HG02588 (cell line): Measurements from ENCODE around the gene ARHGDIG.
"Not testable (repeated sequence)": the region's sequence is repeated elsewhere in the genome, so short reads cannot be mapped to it uniquely, and the experiment has no call there.

Source experiments
- ATAC-seq: cut with Tn5 transposase; IDR thresholded peaks from one replicate; pipeline ENCODE4 v1.9.1; 2021; ENCODE audit warnings: mild to moderate bottlenecking, moderate library complexity; ENCODE audit not compliant: unreplicated experiment

The ARHGDIG gene

DNA sequence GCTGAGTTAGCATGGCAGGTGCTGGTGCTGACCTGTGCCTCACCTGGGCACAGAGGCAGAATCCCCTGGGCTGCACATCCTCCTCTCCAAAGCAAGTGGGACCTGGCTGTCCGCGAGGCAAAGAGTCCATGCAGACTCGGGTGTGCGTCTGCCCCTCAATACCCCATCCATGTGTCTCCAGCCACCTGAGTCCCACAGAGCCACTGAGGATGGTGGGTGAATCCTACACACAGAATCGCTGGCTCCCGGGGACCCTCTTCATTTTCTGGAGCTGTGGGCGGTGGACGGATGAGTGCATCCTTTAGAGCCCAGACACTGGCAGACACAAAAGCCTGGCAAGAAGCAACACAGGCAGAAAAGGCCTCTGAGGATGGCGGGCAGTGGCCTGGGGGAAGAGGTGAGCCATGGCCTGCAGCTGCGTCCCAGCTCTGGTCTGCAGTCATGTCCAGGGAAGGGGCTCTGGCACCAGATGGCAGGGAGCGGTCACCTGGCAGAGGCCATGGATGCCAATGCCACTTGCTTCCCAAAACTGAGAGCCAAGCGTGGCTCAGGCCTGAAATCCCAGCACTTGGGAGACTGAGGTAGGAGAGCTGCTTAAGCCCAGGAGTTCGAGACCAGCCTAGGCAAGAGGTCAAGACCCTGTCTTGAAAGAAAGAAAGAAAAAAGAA, 42.2 kb downstream of the ARHGDIG start:
- ATAC-seq = no peak

DNA sequence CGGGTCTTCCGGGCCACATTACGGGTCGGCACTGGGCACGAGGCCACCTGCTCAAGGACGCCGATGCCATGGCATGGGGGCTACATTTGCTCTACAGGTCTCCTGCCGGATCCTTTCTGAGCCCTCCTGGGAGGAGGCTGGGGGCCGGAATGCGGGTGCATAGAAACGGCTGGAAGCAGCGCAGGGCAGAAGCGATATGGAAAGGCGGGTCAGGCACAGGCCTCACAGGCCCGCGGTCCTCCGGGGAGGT, 43.7 kb downstream of the ARHGDIG start:
- no peak for ATAC-seq

- no peak for ATAC-seq
These were observed 44.3 kb downstream of the ARHGDIG start for GRCh38 chr16:324451-325334.

DNA sequence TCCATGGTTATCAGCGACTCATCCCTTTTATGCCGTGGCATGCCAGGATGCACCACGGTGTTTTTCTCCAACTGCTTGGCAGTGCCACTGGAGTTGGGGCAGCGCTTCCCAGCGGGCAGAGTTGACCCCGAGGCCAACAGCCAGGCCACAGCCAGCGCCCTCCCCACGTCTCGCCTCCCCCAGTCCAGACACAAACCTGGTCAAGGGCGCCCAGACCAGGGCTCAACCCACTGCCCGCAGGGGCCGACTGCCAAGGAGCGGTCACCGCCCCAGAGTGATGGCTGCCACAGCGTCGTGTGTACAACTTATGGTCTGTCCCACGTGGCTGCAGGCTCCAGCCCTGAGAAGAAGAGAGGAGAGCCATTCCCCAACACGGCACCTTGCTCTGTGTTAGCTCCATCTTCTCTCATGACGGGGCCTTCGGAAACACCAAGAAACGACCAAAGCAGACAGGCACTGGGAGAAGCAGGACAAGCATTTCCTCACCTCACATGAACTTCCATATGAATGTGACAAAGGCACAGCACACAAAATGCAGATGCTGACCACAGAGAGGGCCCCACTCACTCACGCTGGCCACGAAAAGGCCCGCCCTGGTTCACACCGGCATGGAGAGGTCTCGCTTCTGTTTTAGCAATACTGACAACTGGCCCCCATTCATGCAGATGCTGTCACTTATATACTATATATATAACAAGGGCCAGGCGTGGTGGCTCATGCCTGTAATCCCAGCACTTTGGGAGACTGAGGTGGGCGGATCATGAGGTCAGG, 45.2 kb downstream of the ARHGDIG start:
- ATAC-seq = no peak

DNA sequence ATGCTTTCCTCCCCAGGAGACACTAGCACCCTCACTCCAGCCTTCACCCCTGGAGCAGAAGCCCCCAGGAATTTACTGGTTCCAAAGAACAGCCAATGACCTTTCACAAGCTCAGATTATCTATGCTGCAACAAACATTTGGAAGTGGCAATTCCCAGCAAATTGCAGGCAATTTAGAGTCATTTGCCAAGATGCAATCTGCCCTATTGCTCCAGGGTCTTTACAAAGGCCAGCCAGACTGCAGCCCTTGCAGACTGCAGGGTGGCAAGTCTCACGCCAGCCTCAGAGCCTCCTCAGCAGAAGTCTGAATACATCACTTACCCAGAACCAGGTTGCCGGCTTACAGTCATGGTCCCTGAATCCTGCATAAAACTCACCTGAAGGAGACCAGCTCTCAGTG, 50.4 kb downstream of the ARHGDIG start:
- no peak for ATAC-seq

DNA sequence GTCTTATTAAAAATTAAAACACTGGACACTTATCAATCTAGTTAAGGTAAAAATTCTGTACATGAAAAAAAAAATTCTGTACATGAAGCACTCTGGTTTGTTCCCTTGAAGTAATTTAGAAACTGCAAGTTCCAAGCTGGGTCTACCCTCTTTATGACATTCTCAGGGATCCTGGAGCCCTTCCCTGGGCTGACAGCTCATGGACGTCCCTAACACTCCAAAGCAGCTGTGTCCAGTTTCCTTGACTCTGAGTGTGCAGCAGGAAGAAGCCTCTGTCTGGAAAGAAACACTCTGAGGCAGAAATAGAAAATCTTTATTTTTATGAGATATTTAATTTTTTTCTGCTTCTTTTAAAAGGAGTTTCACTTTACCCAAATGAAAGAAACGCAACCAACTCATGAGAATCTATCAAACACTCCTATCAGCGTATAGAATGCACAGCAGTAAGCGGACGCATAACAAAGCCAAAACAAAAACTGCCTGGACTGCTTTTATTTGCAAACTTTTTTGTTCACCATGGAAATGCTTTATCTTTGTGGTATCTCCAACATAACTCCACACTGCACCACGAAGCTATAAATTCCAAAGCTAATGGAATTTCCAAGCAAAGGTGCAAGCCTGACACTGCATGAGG, 50.9 kb downstream of the ARHGDIG start:
- ATAC-seq = not testable (repeated sequence)
